ENCODE results near the gene GNAI3. TPM values are rescaled to one million over a fixed set of nuclear protein-coding genes. Genes with fewer than 3 reads are reported as not detected.

GNAI3 gene
- total and polyA plus RNA-seq, 2 of the 8 experiments (the other 6 are each of a cell fraction or from before 2014, with no cell fraction given): 4.0 to 9.8 TPM

DNA sequence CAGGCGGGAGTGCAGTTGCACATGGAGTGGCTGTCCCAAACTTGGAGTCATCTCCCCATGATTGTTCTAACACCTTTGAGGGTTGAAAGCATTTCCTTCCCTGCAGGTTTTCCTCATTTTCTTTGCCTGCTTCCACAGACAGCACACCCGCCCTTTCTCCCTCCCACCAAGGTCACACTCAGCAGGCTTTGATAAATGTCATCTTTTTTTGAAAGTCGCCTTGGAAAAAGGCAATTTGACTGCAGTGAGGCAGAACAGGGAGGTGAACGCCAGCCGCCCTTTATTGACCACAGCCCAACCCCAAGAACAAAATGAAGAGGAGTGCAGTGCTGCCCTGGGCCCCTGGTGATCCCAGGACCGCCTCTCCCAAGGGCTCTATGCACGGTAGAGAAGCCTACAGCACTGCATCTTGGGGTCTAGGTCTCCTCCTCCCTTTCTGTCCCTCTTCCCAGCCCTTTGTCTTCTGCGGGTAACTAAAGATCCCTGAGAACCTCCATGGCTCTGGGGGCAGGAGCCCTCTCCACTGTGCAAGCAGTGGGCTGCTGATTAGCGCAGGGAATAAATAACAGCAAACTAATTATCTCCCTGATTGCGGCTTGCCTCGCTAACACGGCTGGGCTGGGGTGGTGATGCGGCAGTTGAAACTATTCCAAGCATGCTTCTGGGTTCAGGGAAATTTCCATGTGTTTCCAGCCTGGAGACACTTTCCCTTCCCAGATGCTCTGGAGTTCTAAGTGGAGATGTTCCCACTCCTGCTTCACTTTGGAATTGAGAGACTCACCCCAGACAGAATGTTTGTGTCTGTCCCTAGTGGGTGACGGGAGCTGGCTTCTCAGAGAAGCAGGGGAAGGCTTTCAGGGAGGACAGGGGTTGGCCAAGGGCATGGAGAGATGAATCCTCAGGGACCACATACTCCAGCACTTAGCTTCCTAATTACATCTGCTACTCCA is 27.1 kb upstream of the GNAI3 start:
- no peak for DNase-seq (ENCODE audit: low read depth in 1 of 2, low spot score in 2 of 2)
- H3K9ac ChIP-seq (replicated peaks in 1 of 4; ENCODE audit: extremely low read depth in 1 of 4, low read depth in 3 of 4, low read length in 3 of 4): no peak overlapping the region
- H3K18ac ChIP-seq (ENCODE audit: extremely low read depth, low read length): no peak overlapping the region
- H3K27ac ChIP-seq (ENCODE audit: low read depth, low read length): no peak overlapping the region
- H4K5ac ChIP-seq (ENCODE audit: insufficient read length, low read depth, low read length): no peak overlapping the region
- 0 out of 2 replicates have a peak overlapping the region, but pooled peaks have one; percentile 8 for H2AFZ ChIP-seq (ENCODE audit: low read length)
- no peak overlapping the region for H2AK5ac ChIP-seq (ENCODE audit: low read depth, low read length)
- H3K56ac ChIP-seq (replicated peaks; ENCODE audit: insufficient read length, low read depth, low read length): no peak overlapping the region
- no peaks in the 10 kb centered on the region for H3K4me1 ChIP-seq (replicated peaks in 1 of 4; ENCODE audit: control insufficient read depth in 3 of 4, insufficient read depth in 4 of 4, low read length in 3 of 4)
- 0 out of 7 replicates have a peak, but pooled peaks cover 0 to 2% (median 0%) of the 10 kb centered on the region in 4 experiments for H3K27me3 ChIP-seq (replicated peaks in 1 of 4; ENCODE audit: control insufficient read depth in 3 of 4, extremely low read depth in 1 of 4, insufficient read depth in 3 of 4, low read length in 3 of 4)
- CTCF ChIA-PET (ENCODE audit: partially characterized antibody): interaction anchor here (0.7 to 43.7 kb wide), 6 partner anchors 9 to 26 kb away, joined by 3 to 1755 read pairs (median 350); partner anchors contain the start of genes AMIGO1, ATXN7L2, CYB561D1 and GPR61
- H3K23me2 ChIP-seq (ENCODE audit: low read depth, low read length): no peaks in the 10 kb centered on the region
- H3K4me3 ChIP-seq (ENCODE audit: extremely low read depth in 1 of 4, insufficient read depth in 2 of 4, low read depth in 3 of 4, low read length in 4 of 4): no peak overlapping the region
- WGBS, 2 experiments (ENCODE audit: extremely low coverage in 1 of 2, insufficient coverage in 1 of 2, insufficient read length in 1 of 2, insufficient replicate concordance in 2 of 2, low coverage in 1 of 2, low lambda C conversion rate in 2 of 2, missing lambda C conversion rate in 1 of 2): 83% methylated on average over 14 of the region's 14 CpGs; no CpG with 5 or more reads in 1 of the 2 experiments
- H4K91ac ChIP-seq (replicated peaks; ENCODE audit: insufficient read length, low read length): no peak overlapping the region
- no peak overlapping the region for H3K14ac ChIP-seq (ENCODE audit: insufficient read length)
- no peak overlapping the region for H2BK12ac ChIP-seq (ENCODE audit: low read depth, low read length)
- H3K79me1 ChIP-seq (ENCODE audit: low read depth, low read length): no peaks in the 10 kb centered on the region
- no peak overlapping the region for H3K4me2 ChIP-seq (ENCODE audit: insufficient read depth in 1 of 2, low read depth in 2 of 2, low read length in 2 of 2)
- H3K9me3 ChIP-seq (ENCODE audit: insufficient read depth in 2 of 2, low read depth in 1 of 2, low read length in 1 of 2): no peaks in the 10 kb centered on the region
- H4K8ac ChIP-seq (ENCODE audit: extremely low read depth, insufficient read depth, low read length): peak overlapping the region; percentile 45; the same call in 1 of the 2 replicates
- H2BK20ac ChIP-seq (ENCODE audit: low read length): no peak overlapping the region
- POLR2A ChIA-PET (ENCODE audit: partially characterized antibody): interaction anchor here (1.7 kb wide), 1 partner anchor 60 kb away, joined by 3 read pairs; no protein-coding TSS in a partner anchor
- H3K23ac ChIP-seq (ENCODE audit: insufficient read length): no peak overlapping the region
- H3K4ac ChIP-seq (replicated peaks; ENCODE audit: insufficient read length, low read depth, low read length): no peak overlapping the region
- no peaks in the 10 kb centered on the region for H4K20me1 ChIP-seq (replicated peaks in 1 of 2; ENCODE audit: control insufficient read depth in 1 of 2, insufficient read depth in 2 of 2, low read length in 2 of 2)
- H2BK5ac ChIP-seq (ENCODE audit: low read depth, low read length): no peak overlapping the region
- H3K36me3 ChIP-seq (ENCODE audit: control insufficient read depth in 2 of 4, insufficient read depth in 4 of 4, low read length in 3 of 4): no peaks in the 10 kb centered on the region
- FAIRE-seq: no peak
- H2BK120ac ChIP-seq (replicated peaks; ENCODE audit: low read depth, low read length): no peak overlapping the region
- H2BK15ac ChIP-seq (ENCODE audit: low read length): no peak overlapping the region
- H3K79me2 ChIP-seq (ENCODE audit: control insufficient read depth in 1 of 2, insufficient read depth in 2 of 2, low read length in 2 of 2): no peaks in the 10 kb centered on the region
- TF ChIP-seq RNF2 (IDR thresholded peaks at IDR 0.05; ENCODE audit: borderline replicate concordance, low read depth, low read length, missing control alignments, poor library complexity, severe bottlenecking) (no peak), RAD21 (IDR thresholded peaks at IDR 0.05 in 1 of 2, conservative IDR thresholded peaks at IDR 0.05 in 1 of 2; ENCODE audit: low read depth in 2 of 2, low read length in 2 of 2) (no peak), TAF1 (IDR thresholded peaks at IDR 0.05; ENCODE audit: low read depth, low read length) (no peak), SP2 (IDR thresholded peaks at IDR 0.05; ENCODE audit: low read length) (no peak), NRF1 (IDR thresholded peaks at IDR 0.05; ENCODE audit: low read depth, low read length) (no peak), RFX5 (IDR thresholded peaks at IDR 0.05; ENCODE audit: borderline replicate concordance, low read depth, low read length) (no peak)
- TF ChIP-seq, protein P1, sequence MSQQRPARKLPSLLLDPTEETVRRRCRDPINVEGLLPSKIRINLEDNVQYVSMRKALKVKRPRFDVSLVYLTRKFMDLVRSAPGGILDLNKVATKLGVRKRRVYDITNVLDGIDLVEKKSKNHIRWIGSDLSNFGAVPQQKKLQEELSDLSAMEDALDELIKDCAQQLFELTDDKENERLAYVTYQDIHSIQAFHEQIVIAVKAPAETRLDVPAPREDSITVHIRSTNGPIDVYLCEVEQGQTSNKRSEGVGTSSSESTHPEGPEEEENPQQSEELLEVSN (IDR thresholded peaks at IDR 0.05): no peak
- TF ChIP-seq, protein P2, sequence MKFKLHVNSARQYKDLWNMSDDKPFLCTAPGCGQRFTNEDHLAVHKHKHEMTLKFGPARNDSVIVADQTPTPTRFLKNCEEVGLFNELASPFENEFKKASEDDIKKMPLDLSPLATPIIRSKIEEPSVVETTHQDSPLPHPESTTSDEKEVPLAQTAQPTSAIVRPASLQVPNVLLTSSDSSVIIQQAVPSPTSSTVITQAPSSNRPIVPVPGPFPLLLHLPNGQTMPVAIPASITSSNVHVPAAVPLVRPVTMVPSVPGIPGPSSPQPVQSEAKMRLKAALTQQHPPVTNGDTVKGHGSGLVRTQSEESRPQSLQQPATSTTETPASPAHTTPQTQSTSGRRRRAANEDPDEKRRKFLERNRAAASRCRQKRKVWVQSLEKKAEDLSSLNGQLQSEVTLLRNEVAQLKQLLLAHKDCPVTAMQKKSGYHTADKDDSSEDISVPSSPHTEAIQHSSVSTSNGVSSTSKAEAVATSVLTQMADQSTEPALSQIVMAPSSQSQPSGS (IDR thresholded peaks at IDR 0.05; ENCODE audit: low read length): no peak

Data from H1 (cell line).